ENCODE results near the gene GPR12. TPM values are rescaled to one million over a fixed set of nuclear protein-coding genes. Genes with fewer than 3 reads are reported as not detected.

Gene GPR12, protein sequence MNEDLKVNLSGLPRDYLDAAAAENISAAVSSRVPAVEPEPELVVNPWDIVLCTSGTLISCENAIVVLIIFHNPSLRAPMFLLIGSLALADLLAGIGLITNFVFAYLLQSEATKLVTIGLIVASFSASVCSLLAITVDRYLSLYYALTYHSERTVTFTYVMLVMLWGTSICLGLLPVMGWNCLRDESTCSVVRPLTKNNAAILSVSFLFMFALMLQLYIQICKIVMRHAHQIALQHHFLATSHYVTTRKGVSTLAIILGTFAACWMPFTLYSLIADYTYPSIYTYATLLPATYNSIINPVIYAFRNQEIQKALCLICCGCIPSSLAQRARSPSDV
- 0.14 TPM for total RNA-seq
- long read RNA-seq, partial matches to known transcripts = 0 of 2 reads
- long read RNA-seq, other reads (novel, unspliced or antisense) = 1 of 2 reads

DNA sequence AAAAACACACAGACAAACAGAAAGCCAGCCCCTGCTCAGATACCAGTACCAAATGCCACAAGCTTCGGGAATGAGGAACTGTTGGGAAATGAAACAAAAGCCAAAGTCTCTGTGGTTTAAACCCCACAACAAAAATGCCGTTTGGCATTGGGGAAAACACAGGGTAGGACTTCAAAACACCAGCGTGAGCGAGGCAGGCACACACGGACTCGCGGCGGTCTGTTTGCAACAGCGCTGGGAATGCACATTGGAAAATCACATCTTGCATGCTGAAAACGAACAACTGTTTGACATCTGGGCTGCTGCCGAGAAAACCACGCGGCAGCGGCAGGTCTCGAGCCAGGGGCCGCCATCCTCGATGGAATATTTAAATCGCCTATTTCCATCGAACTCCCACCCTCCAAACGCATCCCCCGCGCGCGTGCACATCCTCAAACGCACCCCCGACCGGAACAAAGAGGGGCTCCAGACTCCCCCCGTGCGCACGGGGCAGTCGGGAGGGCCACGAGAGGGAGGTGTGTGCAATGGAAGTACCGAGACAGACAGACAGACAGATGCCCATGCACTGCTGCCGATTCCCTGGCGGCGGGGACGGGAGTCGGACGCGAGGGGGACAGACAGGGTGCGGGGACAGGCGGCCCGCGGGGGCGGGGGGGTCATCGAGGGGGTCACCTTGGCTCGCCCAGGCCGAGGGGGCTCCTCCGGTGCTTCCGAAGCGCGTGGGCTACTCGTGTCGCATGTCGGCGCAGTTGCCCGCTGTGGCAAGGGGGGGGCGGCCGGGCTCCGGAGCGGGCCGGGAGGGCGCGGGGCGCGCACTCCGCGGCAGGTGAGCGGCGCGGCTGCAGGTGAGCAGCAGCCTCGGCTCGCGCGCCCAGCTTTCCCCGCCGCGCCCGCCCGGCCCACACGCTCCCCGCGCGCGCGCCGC, at the start of gene GPR12:
Gene GPR12, minus strand, starts transcription at position 880 of the 925 bp plus-strand sequence. CDS start 959 bp downstream, outside the sequence.
- intact Hi-C loops (cut with micrococcal nuclease) = no loop called here
- Histone ChIP-seq H3K9me3 (replicated peaks) (no peaks in the 10 kb centered on the region), H3K27me3 (ENCODE audit: low read depth) (peaks cover 97% of the 10 kb centered on the region), H3K4me1 (peaks cover 14% of the 10 kb centered on the region), H3K36me3 (no peaks in the 10 kb centered on the region), H3K27ac (replicated peaks) (no peak within 1 kb of the TSS), H3K4me3 (peak within 1 kb of the TSS; percentile 61)
- no peak for DNase-seq
- TF ChIP-seq, protein P1, sequence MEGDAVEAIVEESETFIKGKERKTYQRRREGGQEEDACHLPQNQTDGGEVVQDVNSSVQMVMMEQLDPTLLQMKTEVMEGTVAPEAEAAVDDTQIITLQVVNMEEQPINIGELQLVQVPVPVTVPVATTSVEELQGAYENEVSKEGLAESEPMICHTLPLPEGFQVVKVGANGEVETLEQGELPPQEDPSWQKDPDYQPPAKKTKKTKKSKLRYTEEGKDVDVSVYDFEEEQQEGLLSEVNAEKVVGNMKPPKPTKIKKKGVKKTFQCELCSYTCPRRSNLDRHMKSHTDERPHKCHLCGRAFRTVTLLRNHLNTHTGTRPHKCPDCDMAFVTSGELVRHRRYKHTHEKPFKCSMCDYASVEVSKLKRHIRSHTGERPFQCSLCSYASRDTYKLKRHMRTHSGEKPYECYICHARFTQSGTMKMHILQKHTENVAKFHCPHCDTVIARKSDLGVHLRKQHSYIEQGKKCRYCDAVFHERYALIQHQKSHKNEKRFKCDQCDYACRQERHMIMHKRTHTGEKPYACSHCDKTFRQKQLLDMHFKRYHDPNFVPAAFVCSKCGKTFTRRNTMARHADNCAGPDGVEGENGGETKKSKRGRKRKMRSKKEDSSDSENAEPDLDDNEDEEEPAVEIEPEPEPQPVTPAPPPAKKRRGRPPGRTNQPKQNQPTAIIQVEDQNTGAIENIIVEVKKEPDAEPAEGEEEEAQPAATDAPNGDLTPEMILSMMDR (IDR thresholded peaks at IDR 0.05; ENCODE audit: borderline replicate concordance) = peak; percentile 8

DNA sequence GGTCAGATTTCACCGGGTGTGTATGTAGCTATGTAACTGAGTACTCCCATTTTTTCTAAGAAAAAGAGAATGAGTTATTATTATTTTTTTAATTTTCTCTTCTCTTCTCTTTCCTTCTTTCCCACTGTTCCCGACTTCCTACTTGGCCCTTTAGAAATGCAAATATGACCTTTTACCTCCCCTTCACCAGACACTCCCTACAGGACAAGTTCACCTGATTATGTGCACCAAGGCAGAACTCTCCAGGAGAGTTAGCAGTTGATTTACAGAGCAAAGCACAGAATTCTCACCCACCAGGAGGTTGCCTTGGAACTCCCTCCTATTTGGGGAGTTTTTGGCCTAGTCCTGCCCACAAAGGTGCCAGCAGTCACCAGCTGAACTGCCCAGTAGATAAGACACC, 49.5 kb upstream of the GPR12 start:
- H3K4me1 ChIP-seq = no peaks in the 10 kb centered on the region
- H3K36me3 ChIP-seq = no peaks in the 10 kb centered on the region
- no peak overlapping the region for H3K27ac ChIP-seq (replicated peaks)
- peaks cover 9% of the 10 kb centered on the region for H3K27me3 ChIP-seq (ENCODE audit: low read depth)
- H3K4me3 ChIP-seq = no peak overlapping the region
- no peak for DNase-seq
- peaks cover 10% of the 10 kb centered on the region for H3K9me3 ChIP-seq (replicated peaks)
- intact Hi-C loops (cut with micrococcal nuclease) = no loop called here
- TF ChIP-seq, protein P1 (IDR thresholded peaks at IDR 0.05; ENCODE audit: borderline replicate concordance) = no peak

DNA sequence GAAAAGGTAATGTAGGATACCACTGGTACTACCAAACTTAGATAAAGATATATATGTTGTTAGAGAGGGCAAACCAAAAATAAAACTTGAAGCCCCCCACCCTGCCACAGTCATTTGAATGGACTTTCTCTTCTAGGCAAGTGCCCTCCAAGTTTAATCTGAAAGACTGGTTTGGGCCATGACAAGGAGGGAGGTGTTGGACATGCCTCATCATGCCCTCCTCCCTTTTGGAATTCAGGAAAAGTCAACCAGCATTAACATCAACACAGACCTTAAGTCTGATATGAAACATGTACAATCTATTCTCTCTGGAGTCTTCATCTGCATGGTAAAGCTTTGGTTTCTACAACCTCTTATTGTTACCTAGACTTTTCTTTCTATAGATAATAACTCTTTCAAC, 46.3 kb upstream of the GPR12 start:
- no peaks in the 10 kb centered on the region for H3K4me1 ChIP-seq
- peaks cover 23% of the 10 kb centered on the region for H3K27me3 ChIP-seq (ENCODE audit: low read depth)
- no peak overlapping the region for H3K4me3 ChIP-seq
- no peaks in the 10 kb centered on the region for H3K36me3 ChIP-seq
- peaks cover 19% of the 10 kb centered on the region for H3K9me3 ChIP-seq (replicated peaks)
- TF ChIP-seq, protein P1 (IDR thresholded peaks at IDR 0.05; ENCODE audit: borderline replicate concordance) = no peak
- H3K27ac ChIP-seq (replicated peaks) = no peak overlapping the region
- DNase-seq = no peak
- intact Hi-C loops (cut with micrococcal nuclease) = no loop called here

DNA sequence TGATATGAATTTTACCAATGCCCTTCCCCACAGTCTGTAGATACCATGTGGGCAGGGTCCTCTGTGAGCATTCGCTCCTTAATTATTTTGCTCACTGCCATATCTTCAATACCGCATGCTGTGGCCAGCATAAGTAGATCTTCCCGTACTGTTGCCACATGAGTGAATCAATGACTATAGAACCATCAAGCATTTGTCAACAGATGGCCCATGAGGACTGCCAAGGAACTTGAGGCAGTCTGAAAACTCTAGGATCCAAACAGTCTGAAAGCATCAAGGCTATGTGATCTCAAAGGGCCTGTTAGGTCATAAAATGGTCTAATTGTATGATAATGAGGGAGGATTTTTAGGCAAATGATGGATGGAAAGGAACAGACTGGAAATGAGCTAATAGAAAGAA, 27.4 kb upstream of the GPR12 start:
- Histone ChIP-seq H3K27me3 (ENCODE audit: low read depth) (peaks cover 69% of the 10 kb centered on the region), H3K9me3 (replicated peaks) (peaks cover under 1% of the 10 kb centered on the region), H3K27ac (replicated peaks) (no peak overlapping the region), H3K4me1 (peaks cover 19% of the 10 kb centered on the region), H3K4me3 (no peak overlapping the region), H3K36me3 (no peaks in the 10 kb centered on the region)
- TF ChIP-seq, protein P1 (IDR thresholded peaks at IDR 0.05; ENCODE audit: borderline replicate concordance) = no peak
- DNase-seq = no peak
- intact Hi-C loops (cut with micrococcal nuclease) = no loop called here

DNA sequence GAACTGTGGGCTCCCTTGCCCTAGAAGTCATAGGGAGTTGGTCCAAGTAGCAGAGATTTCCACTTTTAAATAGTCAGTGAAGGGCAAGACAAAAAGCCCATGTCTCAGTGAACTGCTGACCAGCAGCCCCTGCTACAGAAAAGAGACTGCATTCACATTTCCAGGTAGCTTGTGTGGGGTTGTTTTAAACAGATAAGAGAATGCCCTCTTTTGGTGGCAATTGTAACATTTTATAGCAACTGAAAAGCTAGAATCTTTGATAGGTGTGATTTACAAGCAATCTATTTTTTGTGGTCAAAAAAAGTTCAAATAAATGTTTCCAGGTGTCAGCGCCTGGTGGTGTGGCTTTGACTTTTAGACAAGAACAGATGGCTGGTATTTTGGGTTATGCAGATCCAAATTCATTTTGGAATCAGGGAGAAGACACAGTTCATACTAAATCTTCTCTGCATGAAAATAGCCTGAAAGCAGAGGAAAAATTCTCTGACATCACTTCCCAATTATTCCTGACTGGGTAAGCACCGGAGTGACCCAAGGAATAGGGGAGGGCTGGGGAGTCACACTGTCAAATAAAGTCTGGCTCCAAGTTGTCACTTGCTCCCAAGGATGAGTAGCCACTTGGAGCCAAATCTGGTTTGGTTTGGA, 26.2 kb upstream of the GPR12 start:
- intact Hi-C loops (cut with micrococcal nuclease) = no loop called here
- H3K27me3 ChIP-seq (ENCODE audit: low read depth) = peaks cover 76% of the 10 kb centered on the region
- H3K4me3 ChIP-seq = no peak overlapping the region
- no peaks in the 10 kb centered on the region for H3K36me3 ChIP-seq
- peaks cover 19% of the 10 kb centered on the region for H3K4me1 ChIP-seq
- TF ChIP-seq, protein P1 (IDR thresholded peaks at IDR 0.05; ENCODE audit: borderline replicate concordance) = no peak
- peaks cover 12% of the 10 kb centered on the region for H3K9me3 ChIP-seq (replicated peaks)
- no peak overlapping the region for H3K27ac ChIP-seq (replicated peaks)
- no peak for DNase-seq

Data from left ventricle myocardium inferior (tissue), 1 donor.